Right cardiac atrium (tissue), 5 donors: Measurements from ENCODE around the gene ZNF48. TPM values are rescaled to one million over a fixed set of nuclear protein-coding genes. Genes with fewer than 3 reads are reported as not detected.

ENCODE experiments used
- ATAC-seq, 2 donors: fragments of 200-7000 bp; cut with Tn5 transposase; one replicate each; pipeline versions ENCODE4 v1.8.0 to v1.9.1; 2020; ENCODE audit warnings: moderate library complexity in 2 of 2, mild to moderate bottlenecking in 1 of 2
- DNase-seq, 3 donors: peaks; one replicate each; pipeline ENCODE4 v3.0.0-alpha.2; 2020
- H3K27ac ChIP-seq: one replicate; pipeline ENCODE4 v1.5.1; 2013; ENCODE audit warnings: mild to moderate bottlenecking, low read length, control low read depth, moderate library complexity
- H3K27me3 ChIP-seq: one replicate; pipeline ENCODE4 v1.6.1; 2013; ENCODE audit not compliant: control insufficient read depth, insufficient read depth
- H3K4me1 ChIP-seq: one replicate; pipeline ENCODE4 v1.6.1; 2013; ENCODE audit warnings: low read length; ENCODE audit not compliant: control insufficient read depth, insufficient read depth
- H3K4me3 ChIP-seq: one replicate; pipeline ENCODE4 v1.5.1; 2013; ENCODE audit warnings: low read length, control low read depth
- H3K9me3 ChIP-seq: one replicate; pipeline ENCODE4 v1.6.1; 2013; ENCODE audit warnings: low read length; ENCODE audit not compliant: control insufficient read depth
- whole genome bisulfite sequencing: extraction: QIAGEN DNeasy Blood & Tissue Kit; methylation state at CpG from one replicate; pipeline ENCODE4 v1.1.7; 2013; 5-methylcytosine and 5-hydroxymethylcytosine counted together
- intact Hi-C, 4 donors: fragments of 100-400 bp; cut with DNase I; formaldehyde crosslinking; loops; one replicate each; pipeline versions ENCODE4 v1.11.0 to v1.14.0; 2022 to 2023
- polyA plus RNA-seq: library from polyadenylated mRNA; stranded (reverse); fragments of 200-250 nt; gene quantifications from one replicate; pipeline ENCODE4 v1.2.3, GENCODE V29; 2013
- total RNA-seq, 4 donors: library from RNA; stranded (reverse); fragmentation: NEBNext Ultra II Directional; extraction: Animal tissue kit (Norgen Biotek cat#: 25700); gene quantifications; one replicate each; pipeline ENCODE4 v1.2.1, GENCODE V29; 2021
- donor health status: healthy with polysubstance abuse.
- donor health status: DM: no; HTN: yes; CAD: no.
- donor health status: DM: no; HTN: no; CAD: no.
- donor health status: DM: no; HTN: yes; CAD: no; lungs with severe emphysema.
- donor health status: DM: yes; HTN: yes; CAD: no.

The ZNF48 gene
- total and polyA plus RNA-seq, 5 donors, result 3.6 to 8.0 (median 7.4) TPM

- ATAC-seq (no peak), DNase-seq (peak in 2 of 3 donors; percentile 41)
- Histone ChIP-seq H3K4me1 (peaks cover 2% of the 10 kb centered on the region), H3K27me3 (no peaks in the 10 kb centered on the region), H3K9me3 (no peaks in the 10 kb centered on the region), H3K27ac (no peak overlapping the region), H3K4me3 (no peak overlapping the region)
- intact Hi-C loops, result loop anchor here in 1 of 4 donors (10.0 kb wide), 1 partner anchor 46 kb away; the partner anchor contains the start of gene ZNF771
- 87% methylated on average over 28 of the region's 28 CpGs for WGBS
These were observed 36.0 kb upstream of the ZNF48 start for GRCh38 chr16:30358990-30359870.

- H3K27me3 ChIP-seq, result no peaks in the 10 kb centered on the region
- peak in 2 of 3 donors; percentile 30 to 42 for DNase-seq
- no peak overlapping the region for H3K27ac ChIP-seq
- intact Hi-C loops, result loop anchor here in 1 of 4 donors (10.0 kb wide), 1 partner anchor 45 kb away; the partner anchor contains the start of gene ZNF771
- no peak overlapping the region for H3K4me3 ChIP-seq
- no peaks in the 10 kb centered on the region for H3K9me3 ChIP-seq
- no peak for ATAC-seq
- peaks cover 2% of the 10 kb centered on the region for H3K4me1 ChIP-seq
- 84% methylated on average over 6 of the region's 6 CpGs for WGBS
These were observed 35.4 kb upstream of the ZNF48 start for GRCh38 chr16:30359871-30360170.

GRCh38 chr16:30361180-30361579, 34.0 kb upstream of the ZNF48 start:
- DNase-seq (peak in 1 of 3 donors; percentile 6), ATAC-seq (no peak)
- no peaks in the 10 kb centered on the region for H3K4me1 ChIP-seq
- WGBS, result 93% methylated on average over 7 of the region's 7 CpGs
- no peak overlapping the region for H3K4me3 ChIP-seq
- no peaks in the 10 kb centered on the region for H3K9me3 ChIP-seq
- intact Hi-C loops, result no loop called here
- no peaks in the 10 kb centered on the region for H3K27me3 ChIP-seq
- H3K27ac ChIP-seq, result no peak overlapping the region

- Histone ChIP-seq H3K4me1 (peaks cover 6% of the 10 kb centered on the region), H3K4me3 (no peak overlapping the region), H3K9me3 (no peaks in the 10 kb centered on the region), H3K27me3 (no peaks in the 10 kb centered on the region), H3K27ac (no peak overlapping the region)
- ATAC-seq (no peak), DNase-seq (peak in 1 of 3 donors; percentile 41)
- 69% methylated on average over 10 of the region's 10 CpGs for WGBS
- intact Hi-C loops, result no loop called here
These were observed 30.0 kb upstream of the ZNF48 start for GRCh38 chr16:30365200-30365599.

- Histone ChIP-seq H3K4me1 (peaks cover 10% of the 10 kb centered on the region), H3K9me3 (no peaks in the 10 kb centered on the region), H3K27me3 (no peaks in the 10 kb centered on the region), H3K4me3 (no peak overlapping the region), H3K27ac (no peak overlapping the region)
- ATAC-seq, result no peak
- no peak for DNase-seq
- 76% methylated on average over 4 of the region's 4 CpGs for WGBS
- intact Hi-C loops, result no loop called here
These were observed 28.7 kb upstream of the ZNF48 start for GRCh38 chr16:30366511-30366910.

- peaks cover 10% of the 10 kb centered on the region for H3K4me1 ChIP-seq
These were observed 27.7 kb upstream of the ZNF48 start for GRCh38 chr16:30367349-30368009.

GRCh38 chr16:30368122-30368791, 27.0 kb upstream of the ZNF48 start:
- no peak for ATAC-seq
- H3K4me1 ChIP-seq, result peaks cover 10% of the 10 kb centered on the region
- peak overlapping the region; percentile 98 for H3K4me3 ChIP-seq
- H3K27me3 ChIP-seq, result no peaks in the 10 kb centered on the region
- intact Hi-C loops, result no loop called here
- WGBS, result 2% methylated on average over 8 of the region's 8 CpGs
- no peaks in the 10 kb centered on the region for H3K9me3 ChIP-seq
- peak; percentile 45 to 61 (median 53) for DNase-seq
- peak overlapping the region; percentile 53 for H3K27ac ChIP-seq

More at GRCh38 chr16:30367349-30368009, 27.7 kb upstream of the ZNF48 start:
- ATAC-seq (no peak), DNase-seq (peak in 1 of 3 donors; percentile 29)
- peak overlapping the region; percentile 21 for H3K27ac ChIP-seq
- no peaks in the 10 kb centered on the region for H3K9me3 ChIP-seq
- 63% methylated on average over 10 of the region's 10 CpGs for WGBS
- H3K4me3 ChIP-seq, result peak overlapping the region; percentile 98
- intact Hi-C loops, result no loop called here
- no peaks in the 10 kb centered on the region for H3K27me3 ChIP-seq

GRCh38 chr16:30368792-30369090, 26.5 kb upstream of the ZNF48 start:
- WGBS, result 6% methylated on average over 4 of the region's 4 CpGs
- Histone ChIP-seq H3K27me3 (no peaks in the 10 kb centered on the region), H3K4me1 (peaks cover 10% of the 10 kb centered on the region), H3K27ac (peak overlapping the region; percentile 53), H3K4me3 (peak overlapping the region; percentile 98), H3K9me3 (no peaks in the 10 kb centered on the region)
- intact Hi-C loops, result no loop called here
- DNase-seq, result no peak
- no peak for ATAC-seq

GRCh38 chr16:30369091-30369937, 25.9 kb upstream of the ZNF48 start:
- H3K4me1 ChIP-seq, result peaks cover 10% of the 10 kb centered on the region
- H3K27ac ChIP-seq, result peak overlapping the region; percentile 53
- H3K4me3 ChIP-seq, result peak overlapping the region; percentile 98
- intact Hi-C loops, result no loop called here
- no peaks in the 10 kb centered on the region for H3K27me3 ChIP-seq
- under 1% methylated on average over 45 of the region's 45 CpGs for WGBS
- no peaks in the 10 kb centered on the region for H3K9me3 ChIP-seq
- DNase-seq (peak in 2 of 3 donors; percentile 68 to 73), ATAC-seq (no peak)

GRCh38 chr16:30369938-30370455, 25.2 kb upstream of the ZNF48 start:
- peak overlapping the region; percentile 53 for H3K27ac ChIP-seq
- intact Hi-C loops, result no loop called here

More at GRCh38 chr16:30369938-30370455, 25.2 kb upstream of the ZNF48 start:
- WGBS, result 1% methylated on average over 75 of the region's 76 CpGs
- no peak for ATAC-seq
- Histone ChIP-seq H3K27me3 (no peaks in the 10 kb centered on the region), H3K4me3 (peak overlapping the region; percentile 98), H3K4me1 (peaks cover 10% of the 10 kb centered on the region), H3K9me3 (no peaks in the 10 kb centered on the region)
- DNase-seq, result no peak
